GM12891 (cell line): Measurements from ENCODE around the gene KLHL18.

Experiments used
- POLR2A ChIP-seq: IDR thresholded peaks from 2 replicates; pipeline ENCODE4 v1.6.1; 2011; ENCODE audit warnings: low read depth, low read length, control low read depth
- POLR2AphosphoS5 ChIP-seq: IDR thresholded peaks from 2 replicates; pipeline ENCODE4 v1.6.1; 2011; ENCODE audit warnings: low read depth, low read length, control low read depth

GRCh38 chr3:47323431-47324277 lies 40.9 kb downstream of the KLHL18 start:
- TF ChIP-seq POLR2A = no peak
- no peak for TF ChIP-seq POLR2AphosphoS5
